ENCODE results near the gene GRAMD1A.

GRCh38 chr19:35065574-35065973 is 65.5 kb downstream of the GRAMD1A start:
- TF ChIP-seq CTCF (IDR thresholded peaks at IDR 0.05) (no peak), ZFX (IDR thresholded peaks at IDR 0.05; ENCODE audit: borderline replicate concordance) (no peak)

Data from 22Rv1 (cell line).